Measurements from ENCODE around the gene C1orf115. TPM values are rescaled to one million over a fixed set of nuclear protein-coding genes. Genes with fewer than 3 reads are reported as not detected.

The C1orf115 gene
- total RNA-seq, 1 experiment from 2014 or later: 33.9 TPM

Other genes starting within 250 kb of the C1orf115 start
- 0.05 and 0.14 TPM in 2 replicates for gene MARK1, start 162.2 kb upstream of the C1orf115 start, total RNA-seq (2022)
- 15.8 and 16.5 TPM in 2 replicates for gene MTARC2, start 58.0 kb downstream of the C1orf115 start, total RNA-seq (2022)
- gene MTARC1, start 96.5 kb downstream of the C1orf115 start, total RNA-seq (2022): 88.7 and 93.0 TPM in 2 replicates
- gene HLX, start 189.1 kb downstream of the C1orf115 start, total RNA-seq (2022): 0.28 TPM in 1 of 2 replicates, not detected in the other

All from Caco-2 (cell line).